SW480 (cell line): Measurements from ENCODE around the gene SLC13A3.

Source experiments
- DNase-seq: peaks from one replicate; pipeline ENCODE4 v3.0.0-alpha.2; 2016; ENCODE audit warnings: low spot score

SLC13A3 gene

GRCh38 chr20:46652699-46653098 is 1.4 kb upstream of the SLC13A3 start:
- DNase-seq = no peak

- no peak for DNase-seq
Measured at GRCh38 chr20:46650575-46651090, 626 bp downstream of the SLC13A3 start.

- no peak for DNase-seq
Measured at GRCh38 chr20:46649965-46650542, 1.2 kb downstream of the SLC13A3 start.

GRCh38 chr20:46649650-46649949 is 1.7 kb downstream of the SLC13A3 start:
- no peak for DNase-seq

GRCh38 chr20:46648903-46649649 is 2.2 kb downstream of the SLC13A3 start:
- peak; percentile 11 for DNase-seq

GRCh38 chr20:46647469-46647868 is 3.8 kb downstream of the SLC13A3 start:
- DNase-seq = no peak

GRCh38 chr20:46646659-46647380 is 4.4 kb downstream of the SLC13A3 start:
- no peak for DNase-seq

GRCh38 chr20:46646122-46646521 is 5.1 kb downstream of the SLC13A3 start:
- DNase-seq = no peak

GRCh38 chr20:46644733-46645132 is 6.5 kb downstream of the SLC13A3 start:
- no peak for DNase-seq

- DNase-seq = no peak
Measured at GRCh38 chr20:46644160-46644559, 7.1 kb downstream of the SLC13A3 start.

GRCh38 chr20:46642969-46643343 is 8.3 kb downstream of the SLC13A3 start:
- DNase-seq = no peak

- DNase-seq = no peak
Measured at GRCh38 chr20:46642265-46642968, 8.8 kb downstream of the SLC13A3 start.

- DNase-seq = no peak
Measured at GRCh38 chr20:46641424-46641823, 9.8 kb downstream of the SLC13A3 start.

GRCh38 chr20:46640536-46641311 is 10.5 kb downstream of the SLC13A3 start:
- no peak for DNase-seq

- no peak for DNase-seq
Measured at GRCh38 chr20:46640044-46640443, 11.2 kb downstream of the SLC13A3 start.

- no peak for DNase-seq
Measured at GRCh38 chr20:46639587-46639986, 11.7 kb downstream of the SLC13A3 start.

GRCh38 chr20:46638898-46639274 is 12.4 kb downstream of the SLC13A3 start:
- no peak for DNase-seq

GRCh38 chr20:46638134-46638897 is 12.9 kb downstream of the SLC13A3 start:
- DNase-seq = peak; percentile 21

- no peak for DNase-seq
Measured at GRCh38 chr20:46637427-46638133, 13.7 kb downstream of the SLC13A3 start.

- DNase-seq = no peak
Measured at GRCh38 chr20:46637020-46637419, 14.2 kb downstream of the SLC13A3 start.
